SK-N-SH (cell line): Measurements from ENCODE around the gene UBASH3B. TPM values are rescaled to one million over a fixed set of nuclear protein-coding genes. Genes with fewer than 3 reads are reported as not detected.

Source experiments
- CTCF ChIA-PET: fragments of 300-600, 350-600 bp; formaldehyde crosslinking; extraction: SDS; loops from one replicate; lab custom pipeline; 2021; lab: Yijun Ruan, JAX
- POLR2A ChIA-PET: fragments of 350-600 bp; sonication (Branson Sonifier 250); formaldehyde crosslinking; extraction: SDS; loops from one replicate; lab custom pipeline; 2020; ENCODE audit warnings: antibody characterized with exemption, inconsistent platforms; lab: Yijun Ruan, JAX
- DNase-seq: peaks from one replicate; pipeline ENCODE4 v3.0.0; 2012
- H2AFZ ChIP-seq: fragments of 200-600 bp; sonication (generic); 2 replicates; pipeline ENCODE4 v1.8.1; 2016; ENCODE audit warnings: antibody characterized with exemption, mild to moderate bottlenecking, low read depth
- H3F3A ChIP-seq: fragments of 200-600 bp; sonication (generic); replicated peaks from 2 replicates; pipeline ENCODE3; 2016; ENCODE audit warnings: antibody characterized with exemption, mild to moderate bottlenecking; ENCODE audit not compliant: insufficient read depth
- H3K27ac ChIP-seq, 2 experiments: fragments of 200-500 bp in 1 of 2; fragments of 200-600 bp in 1 of 2; sonication (Bioruptor generic) in 1 of 2; sonication (generic), shearing (Covaris generic) in 1 of 2; 2 replicates each; pipeline versions ENCODE4 v1.5.1 to v1.6.1; 2014 to 2016; ENCODE audit warnings: low read depth in 2 of 2, inconsistent platforms in 1 of 2, low read length in 1 of 2, mild to moderate bottlenecking in 1 of 2, mixed read lengths in 1 of 2
- H3K27me3 ChIP-seq: fragments of 200-600 bp; sonication (generic), shearing (Covaris generic); 2 replicates; pipeline ENCODE4 v1.6.1; 2016; ENCODE audit warnings: mixed run types; ENCODE audit not compliant: insufficient read depth
- H3K36me3 ChIP-seq, 2 experiments: fragments of 200-500 bp in 1 of 2; fragments of 200-600 bp in 1 of 2; sonication (Bioruptor generic) in 1 of 2; sonication (generic) in 1 of 2; replicated peaks in 1 of 2; 2 replicates each; pipeline versions ENCODE3 to v1.5.1; 2014 to 2016; ENCODE audit warnings: low read length in 1 of 2, mild to moderate bottlenecking in 1 of 2; ENCODE audit not compliant: insufficient read depth in 2 of 2, control insufficient read depth in 1 of 2
- H3K4me1 ChIP-seq, 2 experiments: fragments of 200-500 bp in 1 of 2; fragments of 200-600 bp in 1 of 2; sonication (Bioruptor generic) in 1 of 2; sonication (generic), shearing (Covaris generic) in 1 of 2; 2 replicates each; pipeline versions ENCODE4 v1.5.1 to v1.6.1; 2014 to 2016; ENCODE audit warnings: low read depth in 1 of 2, low read length in 1 of 2, mixed run types in 1 of 2; ENCODE audit not compliant: insufficient read depth in 2 of 2, control insufficient read depth in 1 of 2
- H3K4me2 ChIP-seq: fragments of 200-600 bp; sonication (generic), shearing (Covaris generic); 2 replicates; pipeline ENCODE4 v1.6.1; 2017; ENCODE audit warnings: mixed run types
- H3K4me3 ChIP-seq, 2 experiments: fragments of 200-500 bp in 1 of 2; fragments of 200-600 bp in 1 of 2; sonication (Bioruptor generic) in 1 of 2; sonication (generic), shearing (Covaris generic) in 1 of 2; 2 replicates each; pipeline versions ENCODE4 v1.5.1 to v1.8.1; 2014 to 2016; ENCODE audit warnings: low read depth in 2 of 2, inconsistent platforms in 1 of 2, low read length in 1 of 2, mild to moderate bottlenecking in 1 of 2, mixed read lengths in 1 of 2, moderate library complexity in 1 of 2
- H3K79me2 ChIP-seq: fragments of 200-600 bp; sonication (generic); 2 replicates; pipeline ENCODE4 v1.8.1; 2017; ENCODE audit warnings: mild to moderate bottlenecking; ENCODE audit not compliant: insufficient read depth
- H3K9ac ChIP-seq: fragments of 200-600 bp; sonication (generic); 2 replicates; pipeline ENCODE4 v1.6.1; 2017; ENCODE audit warnings: mixed run types
- H3K9me2 ChIP-seq: fragments of 200-600 bp; sonication (generic); 2 replicates; pipeline ENCODE4 v1.6.1; 2017; ENCODE audit warnings: mixed run types
- H3K9me3 ChIP-seq: fragments of 200-600 bp; sonication (generic); 2 replicates; pipeline ENCODE4 v1.6.1; 2017; ENCODE audit warnings: mixed run types, mild to moderate bottlenecking, moderate library complexity
- H4K20me1 ChIP-seq: fragments of 200-600 bp; sonication (generic); 2 replicates; pipeline ENCODE4 v1.6.1; 2017; ENCODE audit warnings: mild to moderate bottlenecking, mixed run types; ENCODE audit not compliant: insufficient read depth
- EP300 ChIP-seq, 2 experiments: IDR thresholded peaks; 2 replicates each; pipeline versions ENCODE4 v1.4.0 to v1.6.1; 2012; ENCODE audit warnings: borderline replicate concordance in 1 of 2, low read depth in 1 of 2, low read length in 1 of 2
- EZH2phosphoT487 ChIP-seq: fragments of 200-600 bp; sonication (generic); IDR thresholded peaks from 2 replicates; pipeline ENCODE4 v1.6.1; 2017; ENCODE audit warnings: low read depth, mixed run types, mild to moderate bottlenecking, antibody characterized with exemption, moderate library complexity, borderline replicate concordance
- GATA2 ChIP-seq: sonication (generic); formaldehyde crosslinking; IDR thresholded peaks from 2 replicates; pipeline ENCODE4 v1.5.0; 2020; ENCODE audit warnings: mild to moderate bottlenecking, missing genetic modification reagents
- JUND ChIP-seq: IDR thresholded peaks from 2 replicates; pipeline ENCODE4 v1.4.0; 2012
- MEF2A ChIP-seq: IDR thresholded peaks from 2 replicates; pipeline ENCODE4 v1.4.0; 2012; ENCODE audit warnings: low read depth, borderline replicate concordance
- NFIC ChIP-seq: IDR thresholded peaks from 2 replicates; pipeline ENCODE4 v1.4.0; 2012; ENCODE audit warnings: borderline replicate concordance
- RCOR1 ChIP-seq: fragments of 150-350 bp; IDR thresholded peaks from 2 replicates; pipeline ENCODE4 v1.6.1; 2017; ENCODE audit warnings: antibody characterized with exemption, low read length
- RFX5 ChIP-seq: IDR thresholded peaks from 2 replicates; pipeline ENCODE4 v1.6.1; 2012; ENCODE audit warnings: mild to moderate bottlenecking, improper control_type of control experiment, low read length
- SIN3A ChIP-seq: IDR thresholded peaks from 2 replicates; pipeline ENCODE4 v1.6.1; 2012; ENCODE audit warnings: low read depth, mild to moderate bottlenecking, low read length, moderate library complexity, borderline replicate concordance
- SMC3 ChIP-seq: IDR thresholded peaks from 2 replicates; pipeline ENCODE4 v1.6.1; 2012; ENCODE audit warnings: low read depth, low read length, improper control_type of control experiment
- TAF1 ChIP-seq: IDR thresholded peaks from 2 replicates; pipeline ENCODE4 v1.6.1; 2012; ENCODE audit warnings: low read depth, mild to moderate bottlenecking, low read length, moderate library complexity, borderline replicate concordance
- WGBS: methylation state at CpG from one replicate; pipeline ENCODE4 v1.1.6; 2017; ENCODE audit warnings: low lambda C conversion rate; 5-methylcytosine and 5-hydroxymethylcytosine counted together
- polyA plus RNA-seq, 3 experiments: library from polyadenylated mRNA; depleted of rRNA; stranded (reverse); fragments of >200 nt; gene quantifications; 2 replicates each; pipeline ENCODE4 v1.2.3, GENCODE V29; 2012
- TF ChIP-seq, protein P1 (sequence below): IDR thresholded peaks from 2 replicates; pipeline ENCODE4; 2012
- TF ChIP-seq, protein P2 (sequence below): fragments of 150-350 bp; IDR thresholded peaks from 2 replicates; pipeline ENCODE4 v1.6.1; 2016; ENCODE audit warnings: mild to moderate bottlenecking, low read depth, low read length
- TF ChIP-seq, protein P3 (sequence below): IDR thresholded peaks from 2 replicates; pipeline ENCODE4 v1.4.0; 2012; ENCODE audit warnings: low read depth

The UBASH3B gene
- polyA plus RNA-seq, 1 of the 3 experiments (the other 2 are of a cell fraction): 10.4 TPM

DNA sequence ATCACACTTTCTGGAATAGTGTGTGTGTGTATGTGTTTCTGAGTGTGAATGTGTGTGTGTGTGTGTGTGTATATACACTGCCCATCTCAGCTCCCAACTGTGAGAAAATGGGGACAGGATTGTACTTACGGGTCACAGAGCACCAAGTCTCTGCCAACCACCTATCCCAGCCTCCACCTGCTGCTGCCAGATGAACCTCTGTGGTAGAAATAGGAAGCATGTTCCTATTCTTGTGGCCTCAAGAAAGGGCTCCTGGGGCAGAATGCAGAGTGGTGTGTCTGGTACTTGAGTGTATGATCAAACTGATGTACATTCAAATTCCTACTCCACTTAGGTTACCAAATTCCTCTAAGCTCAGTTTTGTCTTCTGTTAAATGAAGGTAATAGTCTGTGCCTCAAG, 14.6 kb downstream of the UBASH3B start:
- Histone ChIP-seq H3K4me2 (no peak overlapping the region), H3K4me1 (peaks cover 0 to 3% of the 10 kb centered on the region in 2 experiments; a peak in 1 of 4 replicates), H3K79me2 (peaks cover 89% of the 10 kb centered on the region), H3F3A (peaks cover 6% of the 10 kb centered on the region), H3K4me3 (no peak overlapping the region), H2AFZ (no peak overlapping the region), H4K20me1 (peaks cover 7% of the 10 kb centered on the region; the same call in 1 of the 2 replicates), H3K27me3 (no peaks in the 10 kb centered on the region)
- CTCF ChIA-PET: interaction anchor here (0.8 to 1.8 kb wide), 3 partner anchors 41 to 184 kb away, joined by 3 to 5 read pairs (median 3); no protein-coding TSS in a partner anchor
- POLR2A ChIA-PET: no interaction called here
- TF ChIP-seq EZH2phosphoT487 (no peak), MEF2A (no peak), TAF1 (no peak), RFX5 (no peak), GATA2 (no peak), SIN3A (no peak), JUND (no peak), SMC3 (no peak), NFIC (no peak), EP300 (IDR thresholded peaks at IDR 0.05; ENCODE audit: borderline replicate concordance in 1 of 2, low read depth in 1 of 2, low read length in 1 of 2) (no peak)
- TF ChIP-seq, protein P1, sequence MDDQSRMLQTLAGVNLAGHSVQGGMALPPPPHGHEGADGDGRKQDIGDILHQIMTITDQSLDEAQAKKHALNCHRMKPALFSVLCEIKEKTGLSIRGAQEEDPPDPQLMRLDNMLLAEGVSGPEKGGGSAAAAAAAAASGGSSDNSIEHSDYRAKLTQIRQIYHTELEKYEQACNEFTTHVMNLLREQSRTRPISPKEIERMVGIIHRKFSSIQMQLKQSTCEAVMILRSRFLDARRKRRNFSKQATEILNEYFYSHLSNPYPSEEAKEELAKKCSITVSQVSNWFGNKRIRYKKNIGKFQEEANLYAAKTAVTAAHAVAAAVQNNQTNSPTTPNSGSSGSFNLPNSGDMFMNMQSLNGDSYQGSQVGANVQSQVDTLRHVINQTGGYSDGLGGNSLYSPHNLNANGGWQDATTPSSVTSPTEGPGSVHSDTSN: no peak
- TF ChIP-seq, protein P2, sequence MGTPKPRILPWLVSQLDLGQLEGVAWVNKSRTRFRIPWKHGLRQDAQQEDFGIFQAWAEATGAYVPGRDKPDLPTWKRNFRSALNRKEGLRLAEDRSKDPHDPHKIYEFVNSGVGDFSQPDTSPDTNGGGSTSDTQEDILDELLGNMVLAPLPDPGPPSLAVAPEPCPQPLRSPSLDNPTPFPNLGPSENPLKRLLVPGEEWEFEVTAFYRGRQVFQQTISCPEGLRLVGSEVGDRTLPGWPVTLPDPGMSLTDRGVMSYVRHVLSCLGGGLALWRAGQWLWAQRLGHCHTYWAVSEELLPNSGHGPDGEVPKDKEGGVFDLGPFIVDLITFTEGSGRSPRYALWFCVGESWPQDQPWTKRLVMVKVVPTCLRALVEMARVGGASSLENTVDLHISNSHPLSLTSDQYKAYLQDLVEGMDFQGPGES: no peak
- TF ChIP-seq, all 33 proteins: peak for 0
- H3K9me2 ChIP-seq: no peaks in the 10 kb centered on the region
- WGBS: 100% methylated on average over 1 of the region's 1 CpG
- H3K36me3 ChIP-seq: peaks cover 0 to 12% of the 10 kb centered on the region in 2 experiments
- no peak overlapping the region for H3K9ac ChIP-seq
- no peak for DNase-seq
- no peak overlapping the region for H3K27ac ChIP-seq
- H3K9me3 ChIP-seq: peaks cover 6% of the 10 kb centered on the region; the same call in 1 of the 2 replicates

DNA sequence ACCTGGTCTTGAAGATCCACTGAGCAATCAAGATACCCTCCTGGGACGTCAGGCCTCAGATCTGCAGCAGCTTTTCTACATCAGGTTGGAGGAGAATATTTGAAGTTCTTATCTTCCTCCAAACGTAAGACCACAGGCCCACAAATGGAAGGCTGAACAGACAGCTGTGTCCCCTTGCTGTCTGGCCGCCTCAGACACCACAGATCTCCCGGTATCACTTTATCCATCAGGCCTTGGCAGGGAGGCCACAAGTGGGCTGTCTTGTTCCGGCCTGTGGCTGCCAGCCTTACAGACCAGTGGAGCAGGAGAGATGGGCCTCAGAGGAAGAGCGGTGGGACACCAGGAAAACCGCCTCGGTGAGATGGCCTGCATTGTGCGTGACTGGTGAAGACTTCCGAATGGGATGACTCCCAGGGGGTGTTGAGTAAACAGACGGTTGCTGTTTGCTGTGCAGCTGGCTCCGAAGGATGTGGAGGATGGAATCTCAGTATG, 15.9 kb downstream of the UBASH3B start:
- H4K20me1 ChIP-seq: peaks cover 7% of the 10 kb centered on the region; the same call in 1 of the 2 replicates
- H2AFZ ChIP-seq: no peak overlapping the region
- H3K4me1 ChIP-seq: peaks cover 0 to 3% of the 10 kb centered on the region in 2 experiments; a peak in 1 of 4 replicates
- no peak overlapping the region for H3K4me3 ChIP-seq
- H3F3A ChIP-seq: peaks cover 6% of the 10 kb centered on the region
- ChIA-PET POLR2A (no interaction called here), CTCF (no interaction called here)
- no peak for DNase-seq
- peaks cover 6% of the 10 kb centered on the region; the same call in 1 of the 2 replicates for H3K9me3 ChIP-seq
- H3K27ac ChIP-seq: no peak overlapping the region
- H3K9ac ChIP-seq: no peak overlapping the region
- WGBS: 95% methylated on average over 9 of the region's 12 CpGs
- H3K4me2 ChIP-seq: no peak overlapping the region
- H3K27me3 ChIP-seq: no peaks in the 10 kb centered on the region
- H3K9me2 ChIP-seq: no peaks in the 10 kb centered on the region
- peaks cover 0 to 12% of the 10 kb centered on the region in 2 experiments for H3K36me3 ChIP-seq
- TF ChIP-seq GATA2: no peak
- TF ChIP-seq, protein P3, sequence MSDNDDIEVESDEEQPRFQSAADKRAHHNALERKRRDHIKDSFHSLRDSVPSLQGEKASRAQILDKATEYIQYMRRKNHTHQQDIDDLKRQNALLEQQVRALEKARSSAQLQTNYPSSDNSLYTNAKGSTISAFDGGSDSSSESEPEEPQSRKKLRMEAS: no peak
- TF ChIP-seq RCOR1: no peak
- H3K79me2 ChIP-seq: peaks cover 89% of the 10 kb centered on the region
